H9 (cell line): ENCODE results near the gene JCHAIN. TPM values are rescaled to one million over a fixed set of nuclear protein-coding genes. Genes with fewer than 3 reads are reported as not detected.

Source experiments
- DNase-seq: peaks from one replicate; pipeline ENCODE4 v3.0.0-alpha.2; 2017
- H2AFZ ChIP-seq: one replicate; pipeline ENCODE4 v1.6.1; 2013; ENCODE audit warnings: mild to moderate bottlenecking, low read length, control low read depth, moderate library complexity
- H2AK5ac ChIP-seq: 2 replicates; pipeline ENCODE4 v1.6.1; 2013; ENCODE audit warnings: low read length, control low read depth, mixed read lengths; ENCODE audit not compliant: insufficient read length
- H2BK120ac ChIP-seq: one replicate; pipeline ENCODE4 v1.6.1; 2013; ENCODE audit warnings: low read depth, mild to moderate bottlenecking, low read length, control low read depth, inconsistent platforms; ENCODE audit not compliant: poor library complexity, severe bottlenecking
- H2BK12ac ChIP-seq: 2 replicates; pipeline ENCODE4 v1.6.1; 2013; ENCODE audit warnings: low read length, control low read depth, mixed read lengths, low read depth; ENCODE audit not compliant: insufficient read length
- H2BK15ac ChIP-seq: 2 replicates; pipeline ENCODE4 v1.6.1; 2013; ENCODE audit warnings: low read depth, low read length, control low read depth
- H2BK20ac ChIP-seq: one replicate; pipeline ENCODE4 v1.6.1; 2013; ENCODE audit warnings: low read depth, mild to moderate bottlenecking, low read length, control low read depth, inconsistent platforms; ENCODE audit not compliant: poor library complexity, severe bottlenecking
- H2BK5ac ChIP-seq: 2 replicates; pipeline ENCODE4 v1.6.1; 2013; ENCODE audit warnings: low read length, control low read depth, mixed read lengths; ENCODE audit not compliant: insufficient read length
- H3K14ac ChIP-seq: 2 replicates; pipeline ENCODE4 v1.6.1; 2013; ENCODE audit warnings: low read length, control low read depth; ENCODE audit not compliant: insufficient read depth
- H3K18ac ChIP-seq: 2 replicates; pipeline ENCODE4 v1.6.1; 2013; ENCODE audit warnings: low read depth, mild to moderate bottlenecking, mixed read lengths, low read length, control low read depth; ENCODE audit not compliant: insufficient read length
- H3K23ac ChIP-seq: 2 replicates; pipeline ENCODE4 v1.6.1; 2013; ENCODE audit warnings: low read length, control low read depth, mixed read lengths, low read depth; ENCODE audit not compliant: insufficient read length
- H3K23me2 ChIP-seq: 2 replicates; pipeline ENCODE4 v1.6.1; 2013; ENCODE audit warnings: low read depth, mild to moderate bottlenecking, mixed read lengths, low read length, control low read depth; ENCODE audit not compliant: insufficient read length, poor library complexity, severe bottlenecking
- H3K27ac ChIP-seq: 2 replicates; pipeline ENCODE4 v1.5.1; 2013; ENCODE audit warnings: low read length, control low read depth, mixed read lengths, low read depth; ENCODE audit not compliant: insufficient read length
- H3K27me3 ChIP-seq: 2 replicates; pipeline ENCODE4 v1.6.1; 2013; ENCODE audit warnings: low read length, control low read depth, inconsistent platforms; ENCODE audit not compliant: insufficient read depth
- H3K4ac ChIP-seq: 2 replicates; pipeline ENCODE4 v1.6.1; 2013; ENCODE audit warnings: low read depth, mild to moderate bottlenecking, control low read depth, inconsistent platforms, low read length, moderate library complexity
- H3K4me1 ChIP-seq: 2 replicates; pipeline ENCODE4 v1.6.1; 2013; ENCODE audit warnings: low read length, control low read depth, inconsistent platforms; ENCODE audit not compliant: insufficient read depth
- H3K4me2 ChIP-seq: 2 replicates; pipeline ENCODE4 v1.6.1; 2013; ENCODE audit warnings: low read length, control low read depth, mixed read lengths; ENCODE audit not compliant: insufficient read length, insufficient read depth
- H3K56ac ChIP-seq: 2 replicates; pipeline ENCODE4 v1.6.1; 2013; ENCODE audit warnings: low read depth, mild to moderate bottlenecking, mixed read lengths, low read length, control low read depth; ENCODE audit not compliant: insufficient read length
- H3K79me1 ChIP-seq: 2 replicates; pipeline ENCODE4 v1.6.1; 2013; ENCODE audit warnings: low read depth, mild to moderate bottlenecking, moderate library complexity, low read length, control low read depth, inconsistent platforms; ENCODE audit not compliant: insufficient read depth, poor library complexity, severe bottlenecking
- H3K79me2 ChIP-seq: 2 replicates; pipeline ENCODE4 v1.6.1; 2013; ENCODE audit warnings: low read length, control low read depth, inconsistent platforms; ENCODE audit not compliant: insufficient read depth
- H3K9ac ChIP-seq: 2 replicates; pipeline ENCODE4 v1.6.1; 2013; ENCODE audit warnings: low read length, control low read depth, mixed read lengths; ENCODE audit not compliant: insufficient read length; ENCODE audit errors: extremely low read depth
- H3K9me3 ChIP-seq: one replicate; pipeline ENCODE4 v1.6.1; 2013; ENCODE audit warnings: low read depth, low read length, inconsistent platforms; ENCODE audit not compliant: control insufficient read depth
- H3T11ph ChIP-seq: one replicate; pipeline ENCODE4 v1.6.1; 2013; ENCODE audit warnings: mild to moderate bottlenecking, low read length, control low read depth, inconsistent platforms
- H4K20me1 ChIP-seq: one replicate; pipeline ENCODE4 v1.6.1; 2013; ENCODE audit not compliant: control insufficient read depth, insufficient read length, insufficient read depth
- H4K5ac ChIP-seq: 2 replicates; pipeline ENCODE4 v1.6.1; 2013; ENCODE audit warnings: low read depth, mild to moderate bottlenecking, mixed read lengths, low read length, control low read depth; ENCODE audit not compliant: insufficient read length
- H4K8ac ChIP-seq: replicated peaks from 2 replicates; pipeline ENCODE4 v1.6.1; 2013; ENCODE audit warnings: low read length, control low read depth, mixed read lengths, low read depth; ENCODE audit not compliant: insufficient read length
- H4K91ac ChIP-seq: 2 replicates; pipeline ENCODE4 v1.6.1; 2013; ENCODE audit warnings: low read depth, mild to moderate bottlenecking, moderate library complexity, mixed read lengths, low read length, control low read depth; ENCODE audit not compliant: insufficient read length
- H3K27ac Mint-ChIP-seq, 3 experiments: 2 replicates in 2 of 3; 3 replicates in 1 of 3; pipeline ENCODE4 v1.8.0; 2020 to 2021; ENCODE audit warnings: mixed read lengths in 3 of 3, mild to moderate bottlenecking in 1 of 3, moderate library complexity in 1 of 3
- H3K27me3 Mint-ChIP-seq: 2 replicates; pipeline ENCODE4 v1.8.0; 2021; ENCODE audit warnings: low read depth, mild to moderate bottlenecking, moderate library complexity, mixed read lengths
- H3K36me3 Mint-ChIP-seq, 3 experiments: 2 replicates in 2 of 3; 3 replicates in 1 of 3; pipeline ENCODE4 v1.8.0; 2020 to 2021; ENCODE audit warnings: low read depth in 3 of 3, mixed read lengths in 3 of 3; ENCODE audit not compliant: insufficient read depth in 1 of 3
- H3K4me1 Mint-ChIP-seq, 2 experiments: 2 replicates each; pipeline ENCODE4 v1.8.0; 2020; ENCODE audit warnings: mixed read lengths in 2 of 2
- H3K4me3 Mint-ChIP-seq, 2 experiments: 2 replicates in 1 of 2; 3 replicates in 1 of 2; pipeline ENCODE4 v1.8.0; 2020 to 2021; ENCODE audit warnings: mild to moderate bottlenecking in 2 of 2, mixed read lengths in 2 of 2, moderate library complexity in 1 of 2
- H3K9me3 Mint-ChIP-seq, 2 experiments: 2 replicates in 1 of 2; 3 replicates in 1 of 2; pipeline ENCODE4 v1.8.0; 2020; ENCODE audit warnings: mild to moderate bottlenecking in 2 of 2, mixed read lengths in 2 of 2, moderate library complexity in 1 of 2
- WGBS: extraction: QIAGEN DNeasy Blood & Tissue Kit; methylation state at CpG from one replicate; pipeline ENCODE4 v1.1.7; 2013; ENCODE audit warnings: missing lambda C conversion rate, low lambda C conversion rate, mixed read lengths; ENCODE audit not compliant: insufficient read length; ENCODE audit errors: extremely low coverage; 5-methylcytosine and 5-hydroxymethylcytosine counted together
- total RNA-seq: library from RNA; stranded (reverse); gene quantifications from 2 replicates; pipeline ENCODE4 v1.2.1, GENCODE V29; 2021
- TF ChIP-seq, protein P1 (sequence below): fragments of 200-600 bp; sonication (generic); conservative IDR thresholded peaks from 3 replicates; pipeline ENCODE4 v1.8.0; 2021; ENCODE audit warnings: antibody characterized with exemption, mild to moderate bottlenecking

The JCHAIN gene
- total RNA-seq, 1 experiment from 2014 or later: not detected

DNA sequence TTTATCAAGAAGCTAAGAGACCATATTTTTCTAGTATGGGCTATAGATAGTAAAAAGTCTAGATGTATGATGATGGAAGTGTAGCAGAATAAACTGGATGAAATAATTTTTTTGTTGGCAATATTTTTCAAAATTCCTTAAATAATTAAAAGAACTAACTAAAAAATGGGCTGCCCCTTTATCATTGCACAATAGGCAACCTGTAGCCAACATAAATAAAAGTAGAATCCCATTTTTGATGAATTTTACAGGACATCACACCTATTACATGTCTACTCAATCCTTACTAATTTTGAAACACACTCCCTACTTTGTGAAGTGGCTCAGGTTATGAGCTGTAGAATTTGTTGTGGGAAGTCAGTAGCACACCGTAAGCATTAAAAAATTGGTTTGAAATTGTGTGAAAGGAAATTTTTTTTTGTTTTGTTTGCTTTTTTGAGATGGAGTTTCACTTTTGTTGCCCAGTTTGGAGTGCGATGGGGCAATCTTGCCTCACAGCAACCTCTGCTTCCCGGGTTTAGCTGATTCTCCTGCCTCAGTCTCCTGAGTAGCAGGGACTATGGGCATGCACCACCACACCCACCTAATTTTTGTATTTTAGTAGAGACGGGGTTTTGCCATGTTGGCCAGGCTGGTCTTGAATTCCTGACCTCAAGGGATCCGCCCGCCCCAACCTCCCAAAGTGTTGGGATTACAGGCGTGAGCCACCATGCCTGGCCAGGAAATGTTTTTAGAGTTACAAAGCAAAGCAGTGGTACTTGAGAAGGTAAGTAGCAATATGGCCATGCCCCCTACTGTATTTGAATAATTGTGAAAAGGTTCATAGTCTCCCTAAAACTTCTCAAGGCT is 46.5 kb upstream of the JCHAIN start:
- H3K14ac ChIP-seq: no peak overlapping the region
- H4K91ac ChIP-seq: no peak overlapping the region
- H2BK120ac ChIP-seq: no peak overlapping the region
- no peak for DNase-seq
- no peak overlapping the region for H3K9ac ChIP-seq
- H3K27ac Mint-ChIP-seq: no peak overlapping the region; a peak in 1 of 7 replicates
- no peak overlapping the region for H4K8ac ChIP-seq
- no peaks in the 10 kb centered on the region; the same call in 1 of the 2 replicates for H3K4me1 ChIP-seq
- H3K79me2 ChIP-seq: no peaks in the 10 kb centered on the region; the same call in 1 of the 2 replicates
- H3K4me1 Mint-ChIP-seq: peaks cover 34 to 42% of the 10 kb centered on the region in 2 experiments
- H3K27me3 Mint-ChIP-seq: no peaks in the 10 kb centered on the region
- no peak overlapping the region for H2BK5ac ChIP-seq
- no peak overlapping the region for H2BK12ac ChIP-seq
- no peak overlapping the region for H2BK15ac ChIP-seq
- no peak overlapping the region for H3K27ac ChIP-seq
- no peak overlapping the region for H3T11ph ChIP-seq
- H3K36me3 Mint-ChIP-seq: no peaks in the 10 kb centered on the region; a peak in 1 of 7 replicates
- H3K4me3 Mint-ChIP-seq: no peak overlapping the region
- no peak overlapping the region for H3K4me2 ChIP-seq
- no peak overlapping the region for H2BK20ac ChIP-seq
- H3K27me3 ChIP-seq: no peaks in the 10 kb centered on the region
- no peaks in the 10 kb centered on the region for H4K20me1 ChIP-seq
- no peak overlapping the region for H4K5ac ChIP-seq
- no peaks in the 10 kb centered on the region for H3K9me3 Mint-ChIP-seq
- H3K56ac ChIP-seq: no peak overlapping the region
- H3K9me3 ChIP-seq: no peaks in the 10 kb centered on the region
- H2AK5ac ChIP-seq: no peak overlapping the region
- no peak overlapping the region for H3K4ac ChIP-seq
- H3K23me2 ChIP-seq: no peaks in the 10 kb centered on the region
- H3K79me1 ChIP-seq: no peaks in the 10 kb centered on the region
- TF ChIP-seq, protein P1, sequence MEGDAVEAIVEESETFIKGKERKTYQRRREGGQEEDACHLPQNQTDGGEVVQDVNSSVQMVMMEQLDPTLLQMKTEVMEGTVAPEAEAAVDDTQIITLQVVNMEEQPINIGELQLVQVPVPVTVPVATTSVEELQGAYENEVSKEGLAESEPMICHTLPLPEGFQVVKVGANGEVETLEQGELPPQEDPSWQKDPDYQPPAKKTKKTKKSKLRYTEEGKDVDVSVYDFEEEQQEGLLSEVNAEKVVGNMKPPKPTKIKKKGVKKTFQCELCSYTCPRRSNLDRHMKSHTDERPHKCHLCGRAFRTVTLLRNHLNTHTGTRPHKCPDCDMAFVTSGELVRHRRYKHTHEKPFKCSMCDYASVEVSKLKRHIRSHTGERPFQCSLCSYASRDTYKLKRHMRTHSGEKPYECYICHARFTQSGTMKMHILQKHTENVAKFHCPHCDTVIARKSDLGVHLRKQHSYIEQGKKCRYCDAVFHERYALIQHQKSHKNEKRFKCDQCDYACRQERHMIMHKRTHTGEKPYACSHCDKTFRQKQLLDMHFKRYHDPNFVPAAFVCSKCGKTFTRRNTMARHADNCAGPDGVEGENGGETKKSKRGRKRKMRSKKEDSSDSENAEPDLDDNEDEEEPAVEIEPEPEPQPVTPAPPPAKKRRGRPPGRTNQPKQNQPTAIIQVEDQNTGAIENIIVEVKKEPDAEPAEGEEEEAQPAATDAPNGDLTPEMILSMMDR: no peak
- no peak overlapping the region for H2AFZ ChIP-seq
- no peak overlapping the region for H3K18ac ChIP-seq
- H3K23ac ChIP-seq: no peak overlapping the region
- WGBS: no CpG with 5 or more reads among the region's 7 CpGs
